MM.1S (cell line): ENCODE results near the gene EBF4.

ENCODE experiments used
- DNase-seq: peaks from one replicate; pipeline ENCODE4 v3.0.0-alpha.2; 2015
- H2AFZ ChIP-seq: fragments of 300-600 bp; sonication (generic); 2 replicates; pipeline ENCODE4 v1.6.0; 2016; ENCODE audit warnings: antibody characterized with exemption, low read length
- H3F3A ChIP-seq: fragments of 300-600 bp; sonication (generic); 2 replicates; pipeline ENCODE4 v1.6.1; 2016; ENCODE audit warnings: mild to moderate bottlenecking, antibody characterized with exemption, low read length, moderate library complexity, mixed read lengths; ENCODE audit not compliant: insufficient read depth
- H3K27ac ChIP-seq: fragments of 300-600 bp; sonication (generic); 2 replicates; pipeline ENCODE4 v1.5.1; 2016; ENCODE audit warnings: mild to moderate bottlenecking, low read length
- H3K27me3 ChIP-seq: fragments of 300-600 bp; sonication (generic); replicated peaks from 2 replicates; pipeline ENCODE4 v1.6.0; 2016; ENCODE audit warnings: low read length; ENCODE audit not compliant: insufficient read depth
- H3K36me3 ChIP-seq: fragments of 300-600 bp; sonication (generic); replicated peaks from 2 replicates; pipeline ENCODE4 v1.6.1; 2016; ENCODE audit warnings: mild to moderate bottlenecking, low read length, mixed read lengths; ENCODE audit not compliant: insufficient read depth
- H3K4me1 ChIP-seq: fragments of 300-600 bp; sonication (generic); 2 replicates; pipeline ENCODE4 v1.6.1; 2016; ENCODE audit warnings: low read length, mixed read lengths
- H3K4me2 ChIP-seq: fragments of 300-600 bp; sonication (generic); 2 replicates; pipeline ENCODE4 v1.6.0; 2016; ENCODE audit warnings: low read depth, low read length
- H3K4me3 ChIP-seq: fragments of 300-600 bp; sonication (generic); 2 replicates; pipeline ENCODE4 v1.5.1; 2016; ENCODE audit warnings: low read length, mixed read lengths
- H3K79me2 ChIP-seq: fragments of 300-600 bp; sonication (generic); 2 replicates; pipeline ENCODE4 v1.6.1; 2016; ENCODE audit warnings: mixed run types, low read length, mixed read lengths
- H3K9ac ChIP-seq: fragments of 300-600 bp; sonication (generic); 2 replicates; pipeline ENCODE4 v1.6.1; 2016; ENCODE audit warnings: low read length, mixed read lengths
- H3K9me2 ChIP-seq: fragments of 300-600 bp; sonication (generic); replicated peaks from 2 replicates; pipeline ENCODE4 v1.6.1; 2016; ENCODE audit warnings: mild to moderate bottlenecking, low read length, mixed read lengths; ENCODE audit not compliant: insufficient read depth
- H3K9me3 ChIP-seq: fragments of 300-600 bp; sonication (generic); replicated peaks from 2 replicates; pipeline ENCODE4 v1.6.1; 2016; ENCODE audit warnings: mild to moderate bottlenecking, low read length, mixed read lengths; ENCODE audit not compliant: insufficient read depth
- H4K20me1 ChIP-seq: fragments of 300-600 bp; sonication (generic); 2 replicates; pipeline ENCODE4 v1.6.1; 2016; ENCODE audit warnings: mild to moderate bottlenecking, low read length, moderate library complexity, mixed read lengths; ENCODE audit not compliant: insufficient read depth
- CTCF ChIP-seq: fragments of 300-600 bp; sonication (generic); IDR thresholded peaks from 2 replicates; pipeline ENCODE4 v1.5.1; 2016; ENCODE audit warnings: antibody characterized with exemption, low read length, mixed read lengths
- EZH2 ChIP-seq: fragments of 300-600 bp; sonication (generic); optimal IDR thresholded peaks from 2 replicates; pipeline ENCODE3; 2017; ENCODE audit warnings: low read depth, mild to moderate bottlenecking, antibody characterized with exemption, low read length, mixed read lengths
- EZH2phosphoT487 ChIP-seq: fragments of 300-600 bp; sonication (generic); IDR thresholded peaks from 2 replicates; pipeline ENCODE4 v1.6.1; 2018; ENCODE audit warnings: antibody characterized with exemption, low read length

EBF4 gene

DNA sequence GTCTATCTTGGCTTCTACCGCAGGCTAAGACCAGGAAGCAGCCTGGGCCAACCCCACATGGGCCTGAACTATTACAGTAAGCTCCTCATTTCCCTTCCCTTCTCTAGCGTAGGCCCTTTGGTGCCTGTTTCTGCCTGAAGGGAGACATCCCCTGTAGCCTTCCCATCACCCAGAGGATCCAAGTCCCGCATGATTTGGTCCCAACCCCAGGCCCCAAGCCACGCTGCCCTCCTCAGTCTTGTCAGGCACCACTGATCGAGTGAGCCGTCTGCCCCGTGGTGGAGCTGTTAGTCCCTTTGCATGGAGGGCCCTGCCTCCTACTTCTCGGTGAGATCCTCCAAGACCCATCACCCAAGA, 46.4 kb downstream of the EBF4 start:
- Histone ChIP-seq H3K4me2 (no peak overlapping the region), H3K4me1 (no peaks in the 10 kb centered on the region), H3K9ac (no peak overlapping the region), H3K9me3 (no peaks in the 10 kb centered on the region), H3K27me3 (no peaks in the 10 kb centered on the region), H3K79me2 (no peaks in the 10 kb centered on the region), H3K27ac (no peak overlapping the region), H3K4me3 (no peak overlapping the region), H3F3A (no peaks in the 10 kb centered on the region), H3K36me3 (no peaks in the 10 kb centered on the region), H3K9me2 (no peaks in the 10 kb centered on the region), H4K20me1 (no peaks in the 10 kb centered on the region), H2AFZ (no peak overlapping the region)
- no peak for DNase-seq
- no peak for TF ChIP-seq EZH2
- TF ChIP-seq EZH2phosphoT487: no peak
- TF ChIP-seq CTCF: no peak

DNA sequence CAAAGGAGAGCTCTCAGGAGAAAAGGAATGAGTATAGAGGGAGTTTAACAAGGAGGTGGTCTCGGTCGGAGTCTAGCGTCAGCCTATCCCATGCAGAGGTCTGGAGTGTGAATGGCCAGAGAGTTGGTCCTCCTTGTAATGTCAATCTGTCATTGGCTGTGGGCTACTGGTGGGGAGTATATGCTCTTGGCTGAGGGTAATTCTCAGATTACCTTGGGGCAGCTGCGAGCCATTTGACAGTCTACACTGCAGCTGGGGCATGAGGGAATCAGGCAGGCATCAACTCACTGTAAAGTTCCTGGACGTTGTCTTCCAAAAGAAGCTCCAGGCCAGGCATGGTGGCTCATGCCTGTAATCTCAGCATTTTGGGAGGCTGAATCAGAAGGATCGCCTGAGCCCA, 48.1 kb downstream of the EBF4 start:
- Histone ChIP-seq H3K36me3 (no peaks in the 10 kb centered on the region), H3K79me2 (no peaks in the 10 kb centered on the region), H3F3A (peaks cover 10% of the 10 kb centered on the region), H3K9ac (no peak overlapping the region), H3K4me2 (no peak overlapping the region), H3K4me3 (no peak overlapping the region), H3K9me3 (no peaks in the 10 kb centered on the region), H3K9me2 (no peaks in the 10 kb centered on the region), H2AFZ (no peak overlapping the region), H4K20me1 (no peaks in the 10 kb centered on the region), H3K27ac (no peak overlapping the region), H3K27me3 (no peaks in the 10 kb centered on the region), H3K4me1 (peaks cover 13% of the 10 kb centered on the region)
- no peak for DNase-seq
- TF ChIP-seq EZH2phosphoT487: no peak
- no peak for TF ChIP-seq EZH2
- TF ChIP-seq CTCF: no peak

DNA sequence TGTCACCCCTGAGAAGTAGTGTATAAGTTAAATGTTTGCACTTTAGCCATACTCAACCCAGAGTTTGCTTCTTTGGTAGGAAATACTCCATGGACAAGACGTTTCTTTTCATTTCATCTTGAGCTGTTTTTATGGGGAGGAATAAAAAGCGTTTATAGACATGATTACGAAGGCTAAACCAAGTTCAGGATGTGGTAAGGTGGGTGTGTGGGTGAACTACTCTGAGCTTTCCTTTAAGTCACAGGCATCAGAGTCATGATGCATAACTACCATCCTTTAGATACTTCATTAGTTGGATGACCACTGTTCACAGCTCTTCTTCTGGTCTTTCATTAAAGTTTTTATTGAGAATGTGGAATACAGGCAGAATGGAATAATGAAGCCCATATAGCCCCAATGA, 48.9 kb downstream of the EBF4 start:
- H3K27me3 ChIP-seq: no peaks in the 10 kb centered on the region
- peaks cover 21% of the 10 kb centered on the region for H3K4me1 ChIP-seq
- no peaks in the 10 kb centered on the region for H3K36me3 ChIP-seq
- H3K4me3 ChIP-seq: no peak overlapping the region
- no peaks in the 10 kb centered on the region for H4K20me1 ChIP-seq
- H3F3A ChIP-seq: peaks cover 10% of the 10 kb centered on the region
- no peak overlapping the region for H3K4me2 ChIP-seq
- DNase-seq: no peak
- no peaks in the 10 kb centered on the region for H3K9me2 ChIP-seq
- H3K79me2 ChIP-seq: no peaks in the 10 kb centered on the region
- no peak overlapping the region for H3K9ac ChIP-seq
- TF ChIP-seq EZH2: no peak
- no peak for TF ChIP-seq CTCF
- no peak for TF ChIP-seq EZH2phosphoT487
- H3K9me3 ChIP-seq: no peaks in the 10 kb centered on the region
- no peak overlapping the region for H2AFZ ChIP-seq
- no peak overlapping the region for H3K27ac ChIP-seq
